ENCODE data around the gene SELENOO. TPM values are rescaled to one million over a fixed set of nuclear protein-coding genes. Genes with fewer than 3 reads are reported as not detected.

SELENOO gene
- total RNA-seq, 3 donors from 2014 or later, result 21.5 to 23.8 (median 23.1) TPM

DNA sequence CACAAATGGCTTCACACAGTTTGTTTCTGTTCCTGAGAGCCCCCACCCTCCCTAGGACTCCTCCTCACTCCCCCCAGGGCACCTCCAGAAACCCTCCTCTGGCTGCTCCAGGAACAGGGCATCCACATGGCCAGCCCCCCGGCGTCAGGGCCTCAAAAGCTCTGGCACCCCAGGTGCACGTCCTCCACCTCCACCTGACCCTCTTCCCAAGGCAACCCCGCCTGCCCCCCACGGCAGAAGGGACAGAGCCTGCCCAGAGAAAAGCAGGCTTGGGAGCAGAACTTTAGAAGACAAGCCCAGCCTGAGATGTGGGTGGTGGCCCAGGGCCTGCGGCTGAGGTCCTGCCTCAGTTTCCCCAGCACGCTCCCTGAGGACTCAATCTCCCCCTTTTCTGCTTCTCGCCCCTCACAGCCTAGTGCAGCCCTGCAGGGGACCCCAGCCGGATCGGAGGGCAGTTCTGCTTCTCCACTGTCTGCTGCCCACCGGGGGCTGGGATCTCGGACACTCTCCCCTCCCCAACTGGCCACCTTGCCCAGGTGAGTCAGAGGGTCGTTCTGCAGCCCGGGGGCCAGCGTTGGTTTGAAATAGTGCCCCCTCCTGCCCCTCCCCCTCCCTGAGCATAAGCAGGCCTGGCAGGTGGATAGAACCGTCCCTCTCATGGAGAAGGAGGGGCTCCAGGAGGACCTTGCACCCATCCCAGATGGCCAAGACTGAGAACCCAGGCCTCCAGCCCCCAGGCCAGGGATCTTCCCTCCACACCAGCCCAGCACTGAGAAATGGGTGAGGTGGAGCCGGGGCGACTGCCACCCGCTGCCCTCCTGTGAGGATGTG is 17.5 kb upstream of the SELENOO start:
- intact Hi-C loops (cut with DNase I, micrococcal nuclease), result no loop called here
- Histone ChIP-seq H3K9me3 (no peaks in the 10 kb centered on the region), H3K4me3 (no peak overlapping the region), H3K36me3 (ENCODE audit: low read depth) (no peaks in the 10 kb centered on the region), H3K4me1 (ENCODE audit: low read depth) (peaks cover 20% of the 10 kb centered on the region)
- ATAC-seq (no peak), DNase-seq (peak in 2 of 3 donors; percentile 14 to 60)
- TF ChIP-seq, protein P1, sequence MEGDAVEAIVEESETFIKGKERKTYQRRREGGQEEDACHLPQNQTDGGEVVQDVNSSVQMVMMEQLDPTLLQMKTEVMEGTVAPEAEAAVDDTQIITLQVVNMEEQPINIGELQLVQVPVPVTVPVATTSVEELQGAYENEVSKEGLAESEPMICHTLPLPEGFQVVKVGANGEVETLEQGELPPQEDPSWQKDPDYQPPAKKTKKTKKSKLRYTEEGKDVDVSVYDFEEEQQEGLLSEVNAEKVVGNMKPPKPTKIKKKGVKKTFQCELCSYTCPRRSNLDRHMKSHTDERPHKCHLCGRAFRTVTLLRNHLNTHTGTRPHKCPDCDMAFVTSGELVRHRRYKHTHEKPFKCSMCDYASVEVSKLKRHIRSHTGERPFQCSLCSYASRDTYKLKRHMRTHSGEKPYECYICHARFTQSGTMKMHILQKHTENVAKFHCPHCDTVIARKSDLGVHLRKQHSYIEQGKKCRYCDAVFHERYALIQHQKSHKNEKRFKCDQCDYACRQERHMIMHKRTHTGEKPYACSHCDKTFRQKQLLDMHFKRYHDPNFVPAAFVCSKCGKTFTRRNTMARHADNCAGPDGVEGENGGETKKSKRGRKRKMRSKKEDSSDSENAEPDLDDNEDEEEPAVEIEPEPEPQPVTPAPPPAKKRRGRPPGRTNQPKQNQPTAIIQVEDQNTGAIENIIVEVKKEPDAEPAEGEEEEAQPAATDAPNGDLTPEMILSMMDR (IDR thresholded peaks at IDR 0.05), result no peak

DNA sequence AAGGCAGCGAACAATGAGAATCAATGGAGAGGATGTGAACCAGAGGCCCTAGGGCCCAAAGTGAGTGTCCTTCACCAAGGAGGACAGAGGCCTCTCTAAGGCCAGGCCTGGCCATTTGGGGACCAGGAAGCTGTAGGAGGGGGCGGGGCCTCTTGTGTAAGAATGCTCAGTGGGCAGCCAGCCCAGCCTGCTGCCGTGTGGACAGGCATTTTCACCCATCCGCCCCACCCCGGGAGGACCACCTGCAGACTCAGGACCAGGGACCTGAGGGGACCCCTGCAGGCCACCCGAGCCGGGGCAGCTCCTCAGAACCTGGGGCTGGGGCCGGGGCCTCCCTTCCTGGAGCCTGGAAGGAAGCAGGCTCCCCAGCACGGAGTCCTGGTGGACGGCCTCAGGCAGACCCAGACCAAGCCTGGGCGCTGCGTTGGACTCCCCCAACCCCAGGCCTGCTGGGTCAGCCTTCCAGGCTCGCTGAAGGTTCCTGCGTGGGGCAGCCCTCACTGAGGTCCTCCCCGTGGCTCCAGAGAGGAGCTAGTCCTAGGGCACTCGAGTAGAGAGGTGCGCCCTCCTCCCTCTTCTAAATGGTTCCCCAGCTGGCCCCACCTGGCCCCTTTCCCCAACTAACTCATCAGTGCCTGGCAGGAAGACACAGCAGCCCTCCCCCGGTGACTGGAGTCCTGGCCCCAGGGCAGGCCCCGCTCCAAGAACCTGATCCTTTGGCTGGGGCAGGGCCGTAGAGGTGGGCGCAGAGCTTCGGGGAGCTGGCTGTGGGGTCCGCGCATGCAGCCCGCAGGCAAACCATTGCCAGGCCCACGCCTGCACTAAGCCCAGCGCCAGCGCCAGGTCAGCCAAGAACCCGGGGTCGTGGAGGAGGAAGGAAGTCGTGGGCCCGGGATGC is 16.6 kb upstream of the SELENOO start:
- intact Hi-C loops (cut with DNase I, micrococcal nuclease), result no loop called here
- DNase-seq, result peak; percentile 71 to 78 (median 75)
- H3K36me3 ChIP-seq (ENCODE audit: low read depth), result no peaks in the 10 kb centered on the region
- H3K4me1 ChIP-seq (ENCODE audit: low read depth), result peaks cover 27% of the 10 kb centered on the region
- TF ChIP-seq, protein P1 (IDR thresholded peaks at IDR 0.05), result no peak
- ATAC-seq, result no peak
- no peaks in the 10 kb centered on the region for H3K9me3 ChIP-seq
- H3K4me3 ChIP-seq, result no peak overlapping the region

DNA sequence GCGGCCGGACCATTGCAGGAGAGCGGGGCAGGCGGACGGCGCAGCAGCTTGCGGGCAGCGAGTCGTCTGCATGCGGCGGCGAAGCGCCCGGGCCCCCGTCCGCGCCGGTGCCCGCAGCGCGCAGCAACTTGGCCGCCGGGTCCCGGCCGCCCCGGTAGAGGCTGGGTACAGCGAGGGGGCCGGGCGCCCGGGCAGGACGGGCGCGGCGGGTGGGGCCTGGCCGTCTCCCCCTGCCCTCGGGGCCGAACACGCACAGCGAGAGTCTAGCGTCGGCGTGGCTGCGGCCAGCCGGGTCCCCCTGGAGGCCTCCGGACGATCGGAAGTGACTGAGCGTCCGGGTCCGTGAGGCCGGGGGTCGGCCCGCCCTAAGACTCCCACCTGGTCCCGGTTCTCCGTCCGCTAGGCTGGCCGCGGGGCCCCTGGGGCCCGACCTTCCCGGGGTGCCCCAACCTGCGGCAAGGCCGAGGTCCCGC is 15.9 kb upstream of the SELENOO start:
- Histone ChIP-seq H3K4me3 (no peak overlapping the region), H3K4me1 (ENCODE audit: low read depth) (peaks cover 34% of the 10 kb centered on the region), H3K9me3 (no peaks in the 10 kb centered on the region), H3K36me3 (ENCODE audit: low read depth) (no peaks in the 10 kb centered on the region)
- ATAC-seq (no peak), DNase-seq (peak in 2 of 3 donors; percentile 61 to 73)
- TF ChIP-seq, protein P1 (IDR thresholded peaks at IDR 0.05), result no peak
- intact Hi-C loops (cut with DNase I, micrococcal nuclease), result no loop called here

DNA sequence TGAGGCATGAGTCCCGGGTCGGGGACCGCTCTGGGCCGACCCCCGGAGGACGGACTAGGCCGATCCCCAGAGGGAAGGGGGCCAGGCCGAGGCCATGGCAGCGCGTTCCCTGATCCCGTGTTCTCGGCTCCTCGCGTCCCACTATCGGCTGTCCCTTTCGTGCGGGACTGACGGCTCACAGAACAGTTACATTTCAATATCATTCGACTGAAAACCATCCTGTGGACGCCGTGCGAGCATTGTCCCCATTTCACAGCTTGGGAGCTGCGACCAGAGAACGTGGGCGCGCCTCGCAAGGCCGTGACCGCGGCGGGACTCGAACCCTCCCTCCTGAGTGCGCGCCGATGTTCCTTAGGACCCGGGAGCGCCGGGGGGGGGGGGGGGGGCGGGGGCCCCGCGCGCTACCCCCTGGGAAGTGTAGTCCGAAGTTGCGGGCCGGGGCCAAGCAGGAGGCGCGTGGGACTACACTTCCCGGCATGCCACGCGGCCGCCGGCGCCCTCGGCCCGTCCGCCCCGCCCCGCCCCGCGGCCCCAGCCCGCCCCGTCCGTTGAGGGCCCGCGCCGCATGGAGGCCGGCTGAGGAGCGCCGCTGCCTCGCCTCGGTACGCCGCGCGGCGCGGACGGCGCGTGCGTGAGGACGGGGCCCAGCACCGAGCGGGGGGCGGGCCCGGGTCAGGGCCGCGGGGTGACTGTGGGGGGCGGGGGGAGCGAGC is 15.3 kb upstream of the SELENOO start, which contains the start of gene TRABD:
Gene TRABD, plus strand, starts transcription at position 539 of the 713 bp plus-strand sequence. CDS start 7,148 bp downstream, outside the sequence.
- Histone ChIP-seq H3K9me3 (no peaks in the 10 kb centered on the region), H3K4me3 (peak within 1 kb of the TSS; percentile 38), H3K4me1 (ENCODE audit: low read depth) (peaks cover 39% of the 10 kb centered on the region), H3K36me3 (ENCODE audit: low read depth) (no peaks in the 10 kb centered on the region)
- peak; percentile 72 for ATAC-seq
- TF ChIP-seq, protein P1 (IDR thresholded peaks at IDR 0.05), result no peak
- DNase-seq, result peak; percentile 88 to 94 (median 93)
- intact Hi-C loops (cut with DNase I, micrococcal nuclease), result no loop called here

DNA sequence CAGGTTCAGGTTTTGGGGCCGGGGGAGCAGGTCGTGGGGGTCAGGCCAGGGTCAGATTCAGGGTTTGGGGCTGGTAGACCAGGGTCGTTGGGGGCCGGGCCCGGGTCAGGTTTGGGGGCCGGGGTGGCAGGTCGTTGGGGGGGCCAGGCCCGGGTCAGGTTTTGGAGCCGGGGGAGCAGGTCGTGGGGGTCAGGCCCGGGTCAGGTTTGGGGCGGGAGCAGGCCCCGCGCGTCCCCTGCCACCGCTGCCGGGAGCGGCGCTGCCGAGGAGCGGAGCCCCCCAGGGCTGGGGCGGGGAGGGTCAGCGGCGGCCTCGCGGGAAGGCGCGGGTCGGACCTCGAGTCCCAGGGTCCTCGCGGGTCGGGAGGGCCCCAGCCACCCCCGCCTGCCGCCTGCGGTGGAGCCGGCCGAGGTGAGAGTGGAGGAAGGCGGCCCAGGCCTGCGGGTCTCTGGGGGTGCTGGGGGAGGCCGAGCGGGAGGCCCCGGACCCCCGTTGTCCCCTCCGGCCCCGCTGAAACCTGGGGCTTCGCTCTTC is 14.6 kb upstream of the SELENOO start:
- no peak for ATAC-seq
- Histone ChIP-seq H3K4me3 (peak overlapping the region; percentile 38), H3K36me3 (ENCODE audit: low read depth) (no peaks in the 10 kb centered on the region), H3K9me3 (no peaks in the 10 kb centered on the region), H3K4me1 (ENCODE audit: low read depth) (peaks cover 44% of the 10 kb centered on the region)
- intact Hi-C loops (cut with DNase I, micrococcal nuclease), result no loop called here
- peak; percentile 38 to 71 (median 63) for DNase-seq
- TF ChIP-seq, protein P1 (IDR thresholded peaks at IDR 0.05), result no peak

All from mucosa of descending colon (tissue), 3 donors.